ENCODE results near the gene C12orf43.

DNA sequence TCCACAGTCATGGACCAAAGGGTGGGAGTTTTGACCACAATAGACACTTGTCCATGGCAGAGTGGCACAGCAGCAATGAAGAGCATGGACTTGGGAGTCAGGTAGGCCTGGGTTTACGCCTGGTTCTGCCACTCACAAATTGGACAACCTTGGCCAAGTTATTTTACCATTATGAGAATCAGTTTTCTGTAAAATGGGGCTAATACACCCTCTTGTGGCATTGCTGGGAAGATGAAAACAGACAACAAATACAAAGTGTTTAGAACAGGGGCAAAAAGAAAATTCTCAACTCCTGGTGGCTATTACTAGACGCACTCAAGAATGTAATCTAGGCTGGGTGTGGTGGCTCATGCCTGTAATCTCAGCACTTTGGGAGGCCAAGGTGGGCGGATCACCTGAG lies 2.6 kb downstream of the C12orf43 start:
- TF ChIP-seq POLR2A (IDR thresholded peaks at IDR 0.05), result no peak
- TF ChIP-seq, protein P1, sequence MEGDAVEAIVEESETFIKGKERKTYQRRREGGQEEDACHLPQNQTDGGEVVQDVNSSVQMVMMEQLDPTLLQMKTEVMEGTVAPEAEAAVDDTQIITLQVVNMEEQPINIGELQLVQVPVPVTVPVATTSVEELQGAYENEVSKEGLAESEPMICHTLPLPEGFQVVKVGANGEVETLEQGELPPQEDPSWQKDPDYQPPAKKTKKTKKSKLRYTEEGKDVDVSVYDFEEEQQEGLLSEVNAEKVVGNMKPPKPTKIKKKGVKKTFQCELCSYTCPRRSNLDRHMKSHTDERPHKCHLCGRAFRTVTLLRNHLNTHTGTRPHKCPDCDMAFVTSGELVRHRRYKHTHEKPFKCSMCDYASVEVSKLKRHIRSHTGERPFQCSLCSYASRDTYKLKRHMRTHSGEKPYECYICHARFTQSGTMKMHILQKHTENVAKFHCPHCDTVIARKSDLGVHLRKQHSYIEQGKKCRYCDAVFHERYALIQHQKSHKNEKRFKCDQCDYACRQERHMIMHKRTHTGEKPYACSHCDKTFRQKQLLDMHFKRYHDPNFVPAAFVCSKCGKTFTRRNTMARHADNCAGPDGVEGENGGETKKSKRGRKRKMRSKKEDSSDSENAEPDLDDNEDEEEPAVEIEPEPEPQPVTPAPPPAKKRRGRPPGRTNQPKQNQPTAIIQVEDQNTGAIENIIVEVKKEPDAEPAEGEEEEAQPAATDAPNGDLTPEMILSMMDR (IDR thresholded peaks at IDR 0.05), result no peak
